HCT116 (cell line): Measurements from ENCODE around the gene JOSD1. TPM values are rescaled to one million over a fixed set of nuclear protein-coding genes. Genes with fewer than 3 reads are reported as not detected.

Source experiments
- ATAC-seq: fragments of 200-7000 bp; cut with Tn5 transposase; 2 replicates; pipeline ENCODE4 v1.9.1; 2020; ENCODE audit warnings: mild to moderate bottlenecking, moderate library complexity
- BruUV-seq: library from RNA; stranded (reverse); fragments of 400-500 nt; replicated peaks from 2 replicates; lab custom pipeline; 2021; lab: Mats Ljungman, UMichigan
- CTCF ChIA-PET: fragments of 300-600 bp; sonication (Branson Sonifier 250); formaldehyde crosslinking; loops from one replicate; lab custom pipeline; 2021; ENCODE audit warnings: antibody characterized with exemption; lab: Charles Lee
- POLR2A ChIA-PET: fragments of 300-600, 350-600 bp; sonication (Branson Sonifier 250); formaldehyde crosslinking; loops from one replicate; lab custom pipeline; 2021; ENCODE audit warnings: antibody characterized with exemption; lab: Charles Lee
- RAD21 ChIA-PET, 2 experiments: fragments of 300-600 bp; sonication (Branson Sonifier 250); formaldehyde crosslinking; loops; one replicate each; lab custom pipeline; 2023; ENCODE audit warnings: low total read pairs in 2 of 2; ENCODE audit not compliant: uncharacterized antibody in 2 of 2, unreplicated experiment in 2 of 2, low non-redundant PET in 1 of 2; lab: Charles Lee
- DNase-seq: peaks from one replicate; pipeline ENCODE4 v3.0.0-alpha.2; 2010; ENCODE audit warnings: low read depth, low spot score
- H2AFZ ChIP-seq: fragments of 200-600 bp; shearing (Covaris generic), sonication (generic); 2 replicates; pipeline ENCODE4 v1.6.1; 2017; ENCODE audit warnings: low read depth, mixed run types, mixed read lengths, antibody characterized with exemption, low read length; ENCODE audit not compliant: poor library complexity, severe bottlenecking
- H3K27ac ChIP-seq: 2 replicates; pipeline ENCODE4 v1.5.1; 2012; ENCODE audit warnings: low read depth, low read length
- H3K27me3 ChIP-seq: fragments of 200-600 bp; sonication (generic); 2 replicates; pipeline ENCODE4 v1.6.1; 2016; ENCODE audit warnings: mixed run types, low read length, mixed read lengths; ENCODE audit not compliant: insufficient read depth
- H3K36me3 ChIP-seq, 2 experiments: fragments of 200-500 bp in 1 of 2; fragments of 200-600 bp in 1 of 2; sonication (Bioruptor generic) in 1 of 2; sonication (generic) in 1 of 2; 2 replicates each; pipeline versions ENCODE4 v1.5.1 to v1.6.1; 2014 to 2016; ENCODE audit warnings: low read length in 2 of 2, inconsistent platforms in 1 of 2, mixed read lengths in 1 of 2, mixed run types in 1 of 2; ENCODE audit not compliant: insufficient read depth in 2 of 2, control insufficient read depth in 1 of 2
- H3K4me1 ChIP-seq, 2 experiments: fragments of 200-600 bp in 1 of 2; sonication (generic) in 1 of 2; 2 replicates each; pipeline versions ENCODE4 v1.5.1 to v1.6.1; 2012 to 2017; ENCODE audit warnings: low read length in 2 of 2, inconsistent platforms in 1 of 2, mild to moderate bottlenecking in 1 of 2, mixed read lengths in 1 of 2, mixed run types in 1 of 2, moderate library complexity in 1 of 2; ENCODE audit not compliant: insufficient read depth in 2 of 2, control insufficient read depth in 1 of 2
- H3K4me2 ChIP-seq: fragments of 200-600 bp; sonication (generic); 2 replicates; pipeline ENCODE4 v1.6.1; 2017; ENCODE audit warnings: mixed run types, low read length, mixed read lengths
- H3K4me3 ChIP-seq, 2 experiments: fragments of 200-600 bp in 1 of 2; sonication (generic) in 1 of 2; replicated peaks in 1 of 2; 2 replicates each; pipeline ENCODE4 v1.5.1; 2011 to 2016; ENCODE audit warnings: low read length in 2 of 2, control low read depth in 1 of 2, low read depth in 1 of 2, mild to moderate bottlenecking in 1 of 2, mixed read lengths in 1 of 2, mixed run types in 1 of 2
- H3K79me2 ChIP-seq: fragments of 200-600 bp; sonication (generic); 2 replicates; pipeline ENCODE4 v1.6.1; 2017; ENCODE audit warnings: mild to moderate bottlenecking, mixed run types, low read length, moderate library complexity, mixed read lengths; ENCODE audit not compliant: insufficient read depth
- H3K9ac ChIP-seq: fragments of 200-600 bp; sonication (generic); 2 replicates; pipeline ENCODE4 v1.6.1; 2016; ENCODE audit warnings: low read length, mixed read lengths
- H3K9me2 ChIP-seq: fragments of 200-600 bp; sonication (generic), shearing (Covaris generic); 2 replicates; pipeline ENCODE4 v1.6.1; 2017; ENCODE audit warnings: mixed run types, mild to moderate bottlenecking, moderate library complexity; ENCODE audit not compliant: insufficient read depth
- H3K9me3 ChIP-seq, 2 experiments: fragments of 200-500 bp in 1 of 2; fragments of 200-600 bp in 1 of 2; sonication (Bioruptor generic) in 1 of 2; sonication (generic) in 1 of 2; 2 replicates each; pipeline ENCODE4 v1.6.1; 2014 to 2017; ENCODE audit warnings: low read length in 2 of 2, mixed read lengths in 2 of 2, inconsistent platforms in 1 of 2, low read depth in 1 of 2, mild to moderate bottlenecking in 1 of 2, mixed run types in 1 of 2, moderate library complexity in 1 of 2; ENCODE audit not compliant: control insufficient read depth in 1 of 2, insufficient read depth in 1 of 2
- H4K20me1 ChIP-seq: fragments of 200-600 bp; sonication (generic), shearing (Covaris generic); 2 replicates; pipeline ENCODE4 v1.6.1; 2017; ENCODE audit warnings: mixed run types, mild to moderate bottlenecking, moderate library complexity; ENCODE audit not compliant: insufficient read depth
- CBX3 ChIP-seq: IDR thresholded peaks from 2 replicates; pipeline ENCODE4 v1.6.1; 2012; ENCODE audit warnings: low read depth
- CEBPB ChIP-seq: IDR thresholded peaks from 2 replicates; pipeline ENCODE4 v1.6.1; 2012; ENCODE audit warnings: low read depth
- EGR1 ChIP-seq: IDR thresholded peaks from 2 replicates; pipeline ENCODE4 v1.6.1; 2012; ENCODE audit warnings: low read depth
- EZH2phosphoT487 ChIP-seq: fragments of 200-600 bp; IDR thresholded peaks from 2 replicates; pipeline ENCODE4 v1.6.1; 2018; ENCODE audit warnings: antibody characterized with exemption, borderline replicate concordance
- POLR2AphosphoS5 ChIP-seq: IDR thresholded peaks from 2 replicates; pipeline ENCODE4 v1.6.1; 2011; ENCODE audit warnings: mild to moderate bottlenecking, low read depth, low read length, moderate library complexity
- RAD21 ChIP-seq: IDR thresholded peaks from 2 replicates; pipeline ENCODE4 v1.6.1; 2012; ENCODE audit warnings: low read depth, mild to moderate bottlenecking
- REST ChIP-seq: IDR thresholded peaks from 2 replicates; pipeline ENCODE4 v1.6.1; 2012; ENCODE audit warnings: low read depth
- SRF ChIP-seq: IDR thresholded peaks from 2 replicates; pipeline ENCODE4 v1.6.1; 2012; ENCODE audit warnings: low read depth
- YY1 ChIP-seq: IDR thresholded peaks from 2 replicates; pipeline ENCODE4 v1.6.1; 2011; ENCODE audit warnings: low read length, low read depth, moderate library complexity, mild to moderate bottlenecking; ENCODE audit not compliant: insufficient replicate concordance; ENCODE audit errors: extremely low read depth
- ZFX ChIP-seq: fragments of 450-650 bp; IDR thresholded peaks from 2 replicates; pipeline ENCODE4 v1.6.1; 2017
- ZNF274 ChIP-seq: fragments of 200-500 bp; sonication (Bioruptor generic); IDR thresholded peaks from 2 replicates; pipeline ENCODE4 v1.6.1; 2014; ENCODE audit warnings: mild to moderate bottlenecking, low read depth, low read length, inconsistent platforms
- intact Hi-C: fragments of 100-400 bp; cut with micrococcal nuclease; formaldehyde crosslinking; loops from 2 replicates; pipeline ENCODE4 v1.10.0; 2022
- total RNA-seq: library from RNA; stranded (reverse); gene quantifications from one replicate; pipeline ENCODE4 v1.2.1, GENCODE V29; 2021; ENCODE audit not compliant: unreplicated experiment

The JOSD1 gene
- total RNA-seq, 1 experiment from 2014 or later = 67.3 TPM

GRCh38 chr22:38652859-38653258 is 47.9 kb downstream of the JOSD1 start (continued):
- TF ChIP-seq CBX3 (no peak), ZFX (no peak), YY1 (no peak), CEBPB (no peak), SRF (no peak), EZH2phosphoT487 (no peak), RAD21 (no peak), EGR1 (no peak), ZNF274 (no peak)

- no TSS peak for BruUV-seq
- ATAC-seq = no peak
- ChIA-PET CTCF (no interaction called here), POLR2A (no interaction called here), RAD21 (no interaction called here)
- H2AFZ ChIP-seq = no peak overlapping the region
- no peak for DNase-seq
- no peaks in the 10 kb centered on the region for H3K9me2 ChIP-seq
- no peak overlapping the region for H3K27ac ChIP-seq
- no peak overlapping the region for H3K4me2 ChIP-seq
- intact Hi-C loops = no loop called here
- H3K79me2 ChIP-seq = no peaks in the 10 kb centered on the region
- no peaks in the 10 kb centered on the region for H3K9me3 ChIP-seq
- H3K36me3 ChIP-seq = no peaks in the 10 kb centered on the region
- H3K27me3 ChIP-seq = no peaks in the 10 kb centered on the region
- H3K4me1 ChIP-seq = peaks cover 0 to 10% of the 10 kb centered on the region in 2 experiments; a peak in 3 of 4 replicates
- no peak overlapping the region for H3K9ac ChIP-seq
- H4K20me1 ChIP-seq = no peaks in the 10 kb centered on the region
- no peak for TF ChIP-seq REST
- TF ChIP-seq POLR2AphosphoS5 = no peak
- H3K4me3 ChIP-seq = no peak overlapping the region
Measured at GRCh38 chr22:38649841-38650522, 50.8 kb downstream of the JOSD1 start.
